CD4-positive, alpha-beta T cell treated with Interleukin-2 at 100 ng/mL for 4 hours (primary cell): ENCODE data around the gene CEP164.

Experiments
- DNase-seq: peaks from one replicate; pipeline ENCODE4 v3.0.0-alpha.2; 2020; ENCODE audit warnings: low spot score

Gene CEP164

GRCh38 chr11:117366875-117367274 lies 39.2 kb downstream of the CEP164 start:
- DNase-seq: no peak

- no peak for DNase-seq
Observed at GRCh38 chr11:117369534-117369933, 41.9 kb downstream of the CEP164 start.

GRCh38 chr11:117371453-117371852 lies 43.8 kb downstream of the CEP164 start:
- DNase-seq: no peak

GRCh38 chr11:117374316-117375055 lies 46.8 kb downstream of the CEP164 start:
- DNase-seq: no peak

- no peak for DNase-seq
Observed at GRCh38 chr11:117375960-117376359, 48.3 kb downstream of the CEP164 start.

- DNase-seq: no peak
Observed at GRCh38 chr11:117376517-117376916, 48.9 kb downstream of the CEP164 start.

GRCh38 chr11:117378976-117379865 lies 51.6 kb downstream of the CEP164 start:
- DNase-seq: no peak

- DNase-seq: no peak
Observed at GRCh38 chr11:117380676-117381075, 53.0 kb downstream of the CEP164 start.

GRCh38 chr11:117381481-117382387 lies 54.1 kb downstream of the CEP164 start:
- no peak for DNase-seq

GRCh38 chr11:117382746-117383145 lies 55.1 kb downstream of the CEP164 start:
- no peak for DNase-seq

GRCh38 chr11:117384045-117384444 lies 56.4 kb downstream of the CEP164 start:
- no peak for DNase-seq

GRCh38 chr11:117385471-117385870 lies 57.8 kb downstream of the CEP164 start:
- DNase-seq: no peak

GRCh38 chr11:117385906-117386305 lies 58.3 kb downstream of the CEP164 start:
- DNase-seq: no peak

- DNase-seq: no peak
Observed at GRCh38 chr11:117387992-117388755, 60.5 kb downstream of the CEP164 start.

GRCh38 chr11:117390743-117391142 lies 63.1 kb downstream of the CEP164 start:
- DNase-seq: no peak

GRCh38 chr11:117391181-117391580 lies 63.5 kb downstream of the CEP164 start:
- DNase-seq: no peak

- DNase-seq: no peak
Observed at GRCh38 chr11:117392001-117392690, 64.5 kb downstream of the CEP164 start.

- no peak for DNase-seq
Observed at GRCh38 chr11:117392979-117393378, 65.3 kb downstream of the CEP164 start.

- no peak for DNase-seq
Observed at GRCh38 chr11:117394221-117394925, 66.7 kb downstream of the CEP164 start.

- no peak for DNase-seq
Observed at GRCh38 chr11:117395476-117395875, 67.8 kb downstream of the CEP164 start.
